HL-60/S4 treated with retinoic acid at 250 ng/mL for 4 days and 3 days (cell line): ENCODE results near the gene TIPRL.
"Not testable (repeated sequence)": the region's sequence is repeated elsewhere in the genome, so short reads cannot be mapped to it uniquely, and the experiment has no call there.

Experiments
- in situ Hi-C: fragments of 300-500 bp; cut with MboI; formaldehyde crosslinking; loops from 2 replicates; pipeline ENCODE4 v1.7.0; 2022; ENCODE audit warnings: low sequenced_read_pairs

The TIPRL gene

GRCh38 chr1:168157638-168158037, 21.1 kb upstream of the TIPRL start:
- in situ Hi-C loops: no loop called here

GRCh38 chr1:168159251-168159650, 19.5 kb upstream of the TIPRL start:
- in situ Hi-C loops: no loop called here

- in situ Hi-C loops: no loop called here
Measured at GRCh38 chr1:168159979-168160378, 18.8 kb upstream of the TIPRL start.

GRCh38 chr1:168161459-168161858, 17.3 kb upstream of the TIPRL start:
- in situ Hi-C loops: no loop called here

DNA sequence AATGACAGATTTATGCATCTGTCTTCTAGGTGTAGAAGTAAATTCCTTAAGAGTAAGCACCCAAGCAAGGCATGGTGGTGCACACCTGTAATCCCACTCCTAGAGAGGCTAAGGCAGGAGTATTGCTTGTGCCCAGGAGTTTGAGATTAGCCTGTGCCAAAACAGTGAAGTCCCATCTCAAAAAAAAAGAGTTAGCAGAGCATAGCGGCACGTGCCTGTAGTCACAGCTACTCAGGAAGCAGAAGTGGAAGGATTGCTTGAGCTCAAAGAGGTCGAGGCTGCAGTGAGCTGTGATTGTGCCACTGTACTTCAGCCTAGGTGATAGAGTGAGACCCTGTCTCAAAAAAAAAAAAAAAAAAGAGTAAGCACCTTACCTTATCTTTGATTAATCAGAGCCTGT, 15.1 kb upstream of the TIPRL start:
- in situ Hi-C loops: no loop called here

DNA sequence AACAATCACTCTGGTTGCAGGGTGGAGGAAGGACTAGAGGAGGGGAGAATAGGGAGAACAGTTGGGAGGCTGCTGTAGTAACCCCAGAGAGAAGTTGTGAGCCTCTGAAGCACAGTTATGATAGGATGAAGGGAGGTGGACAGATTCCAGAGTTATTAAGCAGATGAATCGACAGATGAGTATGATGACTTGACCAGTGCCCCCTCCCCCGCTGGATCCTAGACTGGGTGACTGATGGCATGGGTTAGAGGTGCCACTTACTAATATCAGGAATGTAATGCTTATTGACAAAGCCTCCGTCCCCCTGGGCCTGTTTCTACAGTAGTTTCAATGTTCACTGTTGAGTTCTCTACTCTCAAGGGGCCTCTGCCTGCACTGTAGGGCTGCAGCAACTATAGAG, 14.0 kb upstream of the TIPRL start:
- in situ Hi-C loops: no loop called here

GRCh38 chr1:168167806-168168205, 11.0 kb upstream of the TIPRL start:
- in situ Hi-C loops: no loop called here

DNA sequence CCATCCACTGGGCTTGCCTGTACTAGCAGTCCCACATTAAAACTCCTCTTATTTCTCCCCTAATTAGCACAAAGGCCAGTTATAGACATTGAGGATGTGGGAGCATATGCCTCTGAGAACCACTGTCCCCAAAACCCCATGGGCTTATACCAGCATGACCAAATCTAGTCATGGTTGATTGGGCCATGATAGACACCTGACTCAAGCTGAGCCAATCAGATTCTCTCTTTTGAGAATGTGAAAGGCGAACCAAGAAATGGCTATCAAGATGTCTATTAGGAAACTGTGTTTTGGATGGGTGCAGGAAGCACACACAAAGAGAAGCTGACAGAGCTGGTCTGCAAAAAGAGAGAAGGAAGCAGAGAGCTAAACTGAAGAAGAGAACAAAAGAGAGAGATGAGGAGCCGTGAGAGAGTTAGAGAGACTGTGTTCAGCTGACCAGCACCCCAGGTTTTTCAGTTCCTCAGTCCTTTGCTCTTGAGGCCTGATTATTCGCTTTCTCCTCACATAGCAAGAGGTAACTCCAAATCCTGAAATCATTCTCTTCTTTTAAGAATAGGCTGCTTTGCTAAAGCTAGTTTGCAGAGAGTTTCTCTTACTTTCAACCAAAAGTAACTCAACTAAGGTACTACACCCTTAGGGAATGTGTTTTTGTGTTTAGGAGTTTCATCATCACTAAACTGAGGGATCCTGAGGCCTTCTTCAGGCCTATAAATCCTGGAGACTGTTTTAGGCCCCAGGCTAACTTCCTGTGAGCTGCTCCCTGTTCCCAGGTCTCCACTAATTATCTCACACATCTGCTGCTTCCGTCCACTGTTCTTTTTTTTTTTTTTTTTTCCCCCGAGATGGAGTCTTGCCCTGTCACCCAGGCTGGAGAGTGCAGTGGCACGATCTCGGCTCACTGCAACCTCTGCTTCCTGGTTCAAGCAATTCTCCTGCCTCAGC, 7.9 kb upstream of the TIPRL start:
- in situ Hi-C loops: no loop called here

- in situ Hi-C loops: no loop called here
Measured at GRCh38 chr1:168172250-168172915, 6.4 kb upstream of the TIPRL start.

- in situ Hi-C loops: no loop called here
Measured at GRCh38 chr1:168178227-168178637, 530 bp upstream of the TIPRL start.

- in situ Hi-C loops: no loop called here
Measured at GRCh38 chr1:168179438-168180147, 831 bp downstream of the TIPRL start.

DNA sequence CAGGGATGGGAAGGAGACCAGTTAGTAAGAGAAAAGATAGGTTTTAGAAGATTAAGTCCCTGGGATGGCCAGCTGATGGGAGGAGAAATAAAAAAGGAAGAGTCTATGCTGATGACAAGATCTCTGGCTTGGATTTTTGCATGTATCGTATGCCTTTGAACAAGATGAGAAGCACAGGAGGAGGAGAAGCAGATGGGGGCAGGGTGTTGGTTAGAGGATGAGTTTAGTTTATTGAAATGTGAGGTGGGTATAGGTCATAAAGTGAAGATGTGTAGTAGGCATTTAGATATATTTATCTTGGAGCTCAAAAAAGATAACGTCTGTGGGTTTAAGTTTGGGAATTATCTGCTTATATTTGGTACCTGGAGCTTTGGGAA, 1.4 kb downstream of the TIPRL start:
- in situ Hi-C loops: no loop called here

DNA sequence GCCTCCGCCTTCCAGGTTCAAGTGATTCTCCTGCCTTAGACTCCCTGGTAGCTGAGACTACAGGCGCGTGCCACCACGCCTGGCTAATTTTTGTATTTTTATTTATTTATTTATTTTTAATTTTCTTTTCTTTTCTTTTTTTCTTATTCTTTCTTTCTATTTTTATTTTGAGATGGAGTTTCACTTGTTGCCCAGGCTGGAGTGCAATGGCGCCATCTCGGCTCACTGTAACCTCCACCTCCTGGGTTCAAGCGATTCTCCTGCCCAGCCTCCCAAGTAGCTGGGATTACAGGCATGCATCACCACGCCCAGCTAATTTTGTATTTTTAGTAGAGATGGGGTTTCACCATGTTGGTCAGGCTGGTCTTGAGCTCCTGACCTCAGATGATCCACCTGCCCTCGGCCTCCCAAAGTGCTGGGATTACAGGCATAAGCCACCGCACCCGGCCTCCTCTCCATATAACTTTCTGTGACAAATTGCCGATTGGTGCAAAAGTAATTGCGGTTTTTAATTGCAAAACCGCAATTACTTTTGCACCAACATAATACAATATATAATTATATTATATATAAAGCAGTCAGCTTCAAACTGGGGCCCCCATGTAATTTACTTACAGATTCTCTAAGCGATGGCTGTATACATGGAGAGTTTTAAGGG, 2.4 kb downstream of the TIPRL start:
- in situ Hi-C loops: not testable (repeated sequence)

GRCh38 chr1:168187177-168187576, 8.4 kb downstream of the TIPRL start:
- in situ Hi-C loops: no loop called here

DNA sequence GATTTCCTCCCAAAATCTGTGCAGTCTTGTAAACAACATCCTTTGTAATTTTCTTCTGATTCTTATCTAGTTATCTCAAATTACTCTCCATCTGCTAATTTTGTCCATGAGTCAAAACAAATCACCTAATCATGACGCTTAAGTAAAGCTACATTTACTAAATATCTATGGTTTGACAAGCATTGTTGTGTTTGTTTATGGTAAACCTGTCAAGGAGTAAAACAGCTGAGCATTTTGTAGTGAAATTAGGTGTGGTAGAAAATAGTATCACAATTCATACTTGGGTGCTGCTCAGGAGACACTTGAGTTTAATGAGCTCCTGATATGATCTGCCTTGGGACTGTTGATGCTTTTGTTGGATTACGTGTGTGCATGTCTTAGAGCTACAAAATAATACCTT, 11.6 kb downstream of the TIPRL start:
- in situ Hi-C loops: no loop called here

- in situ Hi-C loops: no loop called here
Measured at GRCh38 chr1:168195199-168196135, 16.7 kb downstream of the TIPRL start.

DNA sequence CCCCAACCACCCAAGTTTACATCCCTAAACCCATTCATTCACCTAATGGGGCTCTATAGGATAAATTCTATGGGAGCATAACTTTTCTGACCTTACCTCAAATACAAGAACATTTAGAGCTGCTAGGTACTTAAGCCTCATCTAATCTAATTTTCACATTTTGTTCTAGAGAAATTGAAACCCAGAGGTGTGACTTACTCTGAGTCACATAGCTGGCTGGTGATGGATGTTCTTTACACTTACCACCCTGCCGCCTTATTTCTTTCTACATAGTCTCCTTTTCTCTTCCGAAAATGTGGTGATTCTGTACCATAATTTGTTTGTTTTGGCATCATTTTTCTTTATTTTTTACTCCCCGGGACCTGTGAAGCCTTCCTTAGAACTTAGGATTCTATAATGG, 20.3 kb downstream of the TIPRL start:
- in situ Hi-C loops: no loop called here

GRCh38 chr1:168202941-168203654, 24.3 kb downstream of the TIPRL start:
- in situ Hi-C loops: no loop called here

- in situ Hi-C loops: no loop called here
Measured at GRCh38 chr1:168206111-168206510, 27.3 kb downstream of the TIPRL start.
